ENCODE measurements around the gene PEX1. TPM values are rescaled to one million over a fixed set of nuclear protein-coding genes. Genes with fewer than 3 reads are reported as not detected.
"Not testable (repeated sequence)": the region's sequence is repeated elsewhere in the genome, so short reads cannot be mapped to it uniquely, and the experiment has no call there.

The PEX1 gene
- total RNA-seq, 1 donor from 2014 or later = 26.8 TPM

GRCh38 chr7:92456236-92456635 is 72.1 kb downstream of the PEX1 start:
- Mint-ChIP-seq H3K27ac (no peak overlapping the region), H3K4me3 (ENCODE audit: low read depth) (no peak overlapping the region), H3K27me3 (no peaks in the 10 kb centered on the region), H3K4me1 (ENCODE audit: low read depth) (peaks cover under 1% of the 10 kb centered on the region), H3K9me3 (ENCODE audit: low read depth) (no peaks in the 10 kb centered on the region), H3K36me3 (ENCODE audit: insufficient read depth) (peaks cover 6% of the 10 kb centered on the region)
- DNase-seq (ENCODE audit: low spot score, unreplicated experiment) = no peak
- no peak for TF ChIP-seq CTCF (IDR thresholded peaks at IDR 0.05; ENCODE audit: unreplicated experiment)

DNA sequence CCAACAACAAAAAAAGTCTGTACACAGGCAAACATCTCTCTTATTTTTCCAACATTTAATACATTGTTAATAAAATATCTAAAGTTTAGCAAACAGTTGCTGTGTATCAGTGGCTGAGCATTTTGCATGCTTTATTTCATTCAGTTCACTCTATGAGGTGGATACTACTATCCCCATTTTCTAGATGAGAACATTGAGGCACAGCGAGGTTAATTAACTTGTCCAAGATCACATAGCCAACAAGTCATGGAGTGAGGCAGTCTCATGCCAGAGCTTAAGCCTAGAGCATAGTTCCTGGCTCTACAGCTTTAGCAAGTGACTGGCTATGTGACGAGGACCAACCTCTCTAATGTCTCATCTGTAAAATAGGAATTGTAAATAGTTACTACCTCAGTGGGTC is 76.7 kb downstream of the PEX1 start:
- H3K9me3 Mint-ChIP-seq (ENCODE audit: low read depth) = no peaks in the 10 kb centered on the region
- peaks cover 19% of the 10 kb centered on the region for H3K4me1 Mint-ChIP-seq (ENCODE audit: low read depth)
- no peak for DNase-seq (ENCODE audit: low spot score, unreplicated experiment)
- no peaks in the 10 kb centered on the region for H3K27me3 Mint-ChIP-seq
- no peak overlapping the region for H3K4me3 Mint-ChIP-seq (ENCODE audit: low read depth)
- no peak for TF ChIP-seq CTCF (IDR thresholded peaks at IDR 0.05; ENCODE audit: unreplicated experiment)
- H3K36me3 Mint-ChIP-seq (ENCODE audit: insufficient read depth) = peaks cover 13% of the 10 kb centered on the region
- H3K27ac Mint-ChIP-seq = no peak overlapping the region

GRCh38 chr7:92448205-92448747 is 80.0 kb downstream of the PEX1 start:
- DNase-seq (ENCODE audit: low spot score, unreplicated experiment) = no peak
- H3K36me3 Mint-ChIP-seq (ENCODE audit: insufficient read depth) = peaks cover 7% of the 10 kb centered on the region
- peak overlapping the region; percentile 85 for H3K4me3 Mint-ChIP-seq (ENCODE audit: low read depth)
- H3K9me3 Mint-ChIP-seq (ENCODE audit: low read depth) = no peaks in the 10 kb centered on the region
- peaks cover 19% of the 10 kb centered on the region for H3K4me1 Mint-ChIP-seq (ENCODE audit: low read depth)
- H3K27ac Mint-ChIP-seq = peak overlapping the region; percentile 95
- peak; percentile 43 for TF ChIP-seq CTCF (IDR thresholded peaks at IDR 0.05; ENCODE audit: unreplicated experiment)
- H3K27me3 Mint-ChIP-seq = no peaks in the 10 kb centered on the region

- peak within 1 kb of the TSS; percentile 85 for H3K4me3 Mint-ChIP-seq (ENCODE audit: low read depth)
- peaks cover 19% of the 10 kb centered on the region for H3K4me1 Mint-ChIP-seq (ENCODE audit: low read depth)
- peak within 1 kb of the TSS; percentile 95 for H3K27ac Mint-ChIP-seq
- H3K27me3 Mint-ChIP-seq = no peaks in the 10 kb centered on the region
- TF ChIP-seq CTCF (IDR thresholded peaks at IDR 0.05; ENCODE audit: unreplicated experiment) = no peak
- peaks cover 7% of the 10 kb centered on the region for H3K36me3 Mint-ChIP-seq (ENCODE audit: insufficient read depth)
- peak; percentile 83 for DNase-seq (ENCODE audit: low spot score, unreplicated experiment)
- peaks cover 2% of the 10 kb centered on the region for H3K9me3 Mint-ChIP-seq (ENCODE audit: low read depth)
These were observed 80.7 kb downstream of the PEX1 start, which contains the start of gene GATAD1 for GRCh38 chr7:92447345-92448204. TSS of gene GATAD1 (plus strand) at chr7:92447482. CDS start at chr7:92447730, 248 bp downstream.

GRCh38 chr7:92446869-92447344 is 81.4 kb downstream of the PEX1 start:
- Mint-ChIP-seq H3K4me3 (ENCODE audit: low read depth) (peak overlapping the region; percentile 80), H3K27me3 (no peaks in the 10 kb centered on the region), H3K4me1 (ENCODE audit: low read depth) (peaks cover 19% of the 10 kb centered on the region), H3K9me3 (ENCODE audit: low read depth) (peaks cover 4% of the 10 kb centered on the region), H3K27ac (peak overlapping the region; percentile 88), H3K36me3 (ENCODE audit: insufficient read depth) (peaks cover 7% of the 10 kb centered on the region)
- TF ChIP-seq CTCF (IDR thresholded peaks at IDR 0.05; ENCODE audit: unreplicated experiment) = peak; percentile 85
- DNase-seq (ENCODE audit: low spot score, unreplicated experiment) = no peak

DNA sequence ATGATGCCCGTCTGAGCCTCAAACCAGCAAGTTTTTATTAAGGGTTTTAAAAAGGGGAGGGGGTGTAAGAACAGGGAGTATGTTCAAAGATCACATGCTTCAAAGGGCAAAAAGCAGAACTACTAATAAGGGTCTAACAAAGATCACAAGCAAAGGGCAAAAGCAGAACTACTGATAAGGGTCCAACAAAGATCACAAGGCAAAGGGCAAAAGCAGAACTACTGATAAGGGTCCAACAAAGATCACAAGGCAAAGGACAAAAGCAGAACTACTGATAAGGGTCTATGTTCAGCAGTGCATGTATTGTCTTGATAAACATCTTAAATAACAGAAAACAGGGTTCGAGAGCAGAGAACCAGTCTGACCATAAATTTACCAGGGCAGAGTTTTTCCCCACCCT is 85.6 kb downstream of the PEX1 start:
- DNase-seq (ENCODE audit: low spot score, unreplicated experiment); H3K36me3 Mint-ChIP-seq (ENCODE audit: insufficient read depth); H3K9me3 Mint-ChIP-seq (ENCODE audit: low read depth); H3K27ac Mint-ChIP-seq; H3K4me3 Mint-ChIP-seq (ENCODE audit: low read depth); H3K4me1 Mint-ChIP-seq (ENCODE audit: low read depth); H3K27me3 Mint-ChIP-seq: not testable (repeated sequence)
